Hepatocyte (in vitro differentiated cells): ENCODE measurements around the gene UNC93B1. TPM values are rescaled to one million over a fixed set of nuclear protein-coding genes. Genes with fewer than 3 reads are reported as not detected.

ENCODE experiments used
- DNase-seq: peaks from one replicate; pipeline ENCODE4 v3.0.0-alpha.2; 2016; ENCODE audit warnings: low spot score
- H2AFZ ChIP-seq: fragments of 200-600 bp; sonication (generic); 2 replicates; pipeline ENCODE4 v1.6.0; 2016; ENCODE audit warnings: antibody characterized with exemption, mild to moderate bottlenecking
- H3K27ac ChIP-seq: fragments of 200-600 bp; sonication (generic); 2 replicates; pipeline ENCODE4 v1.5.1; 2016; ENCODE audit warnings: mild to moderate bottlenecking
- H3K27me3 ChIP-seq: fragments of 200-600 bp; sonication (generic); 2 replicates; pipeline ENCODE4 v1.6.1; 2016
- H3K36me3 ChIP-seq: fragments of 200-600 bp; sonication (generic); replicated peaks from 2 replicates; pipeline ENCODE4 v1.5.1; 2016; ENCODE audit warnings: low read depth; ENCODE audit not compliant: insufficient read depth
- H3K4me1 ChIP-seq: fragments of 200-600 bp; sonication (generic); 2 replicates; pipeline ENCODE4 v1.5.1; 2016; ENCODE audit warnings: mild to moderate bottlenecking, moderate library complexity; ENCODE audit not compliant: insufficient read depth
- H3K4me2 ChIP-seq: fragments of 200-600 bp; sonication (generic); 2 replicates; pipeline ENCODE4 v1.6.0; 2016
- H3K4me3 ChIP-seq: fragments of 200-600 bp; sonication (generic); 2 replicates; pipeline ENCODE4 v1.5.1; 2016; ENCODE audit warnings: mild to moderate bottlenecking
- H3K79me2 ChIP-seq: fragments of 200-600 bp; sonication (generic); 2 replicates; pipeline ENCODE4 v1.6.0; 2017; ENCODE audit warnings: mild to moderate bottlenecking
- H3K9me2 ChIP-seq: fragments of 200-600 bp; sonication (generic); replicated peaks from 2 replicates; pipeline ENCODE4 v1.6.0; 2017; ENCODE audit warnings: mild to moderate bottlenecking; ENCODE audit not compliant: insufficient read depth
- H3K9me3 ChIP-seq: fragments of 200-600 bp; sonication (generic); 2 replicates; pipeline ENCODE4 v1.5.1; 2016; ENCODE audit warnings: low read depth, mild to moderate bottlenecking
- H4K20me1 ChIP-seq: fragments of 200-600 bp; sonication (generic); 2 replicates; pipeline ENCODE4 v1.6.0; 2016; ENCODE audit warnings: mild to moderate bottlenecking; ENCODE audit not compliant: insufficient read depth, poor library complexity, severe bottlenecking
- CTCF ChIP-seq: fragments of 200-600 bp; sonication (generic); IDR thresholded peaks from 2 replicates; pipeline ENCODE4 v1.5.1; 2016; ENCODE audit warnings: antibody characterized with exemption, mild to moderate bottlenecking; ENCODE audit not compliant: poor library complexity
- EZH2 ChIP-seq: fragments of 200-600 bp; sonication (generic); IDR thresholded peaks from 2 replicates; pipeline ENCODE4 v1.6.1; 2016; ENCODE audit warnings: antibody characterized with exemption, mild to moderate bottlenecking, borderline replicate concordance
- EZH2phosphoT487 ChIP-seq: fragments of 200-600 bp; sonication (generic); IDR thresholded peaks from one replicate; pipeline ENCODE4 v1.6.1; 2018; ENCODE audit warnings: antibody characterized with exemption, mild to moderate bottlenecking, low read depth, moderate library complexity; ENCODE audit not compliant: unreplicated experiment, severe bottlenecking
- WGBS: methylation state at CpG from one replicate; pipeline ENCODE4 v1.1.6; 2016; ENCODE audit warnings: low lambda C conversion rate; ENCODE audit errors: missing lambda C conversion rate; 5-methylcytosine and 5-hydroxymethylcytosine counted together
- polyA plus RNA-seq: library from polyadenylated mRNA; unstranded; fragments of >200 nt; fragmentation: Nextera tagmentation; extraction: Ambion mirVana; gene quantifications from 2 replicates; pipeline ENCODE4 v1.2.1, GENCODE V29; 2016
- total RNA-seq: library from RNA; depleted of rRNA; stranded (reverse); fragments of >200 nt; gene quantifications from 2 replicates; pipeline ENCODE4 v1.2.3, GENCODE V29; 2014

The UNC93B1 gene
- total and polyA plus RNA-seq, 2 experiments from 2014 or later: 23.5 to 38.0 TPM

DNA sequence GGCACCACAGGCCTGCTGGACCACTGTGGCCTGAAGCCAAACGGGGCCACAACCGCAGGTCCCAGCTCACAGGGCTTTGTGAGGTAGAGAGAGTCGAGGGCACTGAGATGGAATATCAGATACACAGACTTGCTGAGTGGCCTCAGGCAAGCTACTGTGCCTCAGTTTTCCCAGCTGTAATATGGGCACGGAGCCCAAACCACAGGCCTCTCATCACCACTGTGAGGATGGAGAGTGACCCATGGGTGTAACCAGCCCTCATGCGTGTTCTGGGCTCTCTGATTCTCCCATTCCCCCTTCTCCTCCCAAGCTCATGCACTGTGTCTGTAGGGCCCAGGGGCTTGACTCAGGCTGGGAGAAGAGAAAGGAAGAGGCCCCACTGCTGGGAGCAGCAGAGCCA lies 4.2 kb downstream of the UNC93B1 start:
- Histone ChIP-seq H3K9me2 (no peaks in the 10 kb centered on the region), H3K4me2 (no peak overlapping the region), H3K79me2 (no peaks in the 10 kb centered on the region), H3K27ac (no peak overlapping the region), H3K27me3 (no peaks in the 10 kb centered on the region), H3K4me3 (no peak overlapping the region), H3K4me1 (no peaks in the 10 kb centered on the region), H2AFZ (no peak overlapping the region), H3K9me3 (no peaks in the 10 kb centered on the region), H4K20me1 (no peaks in the 10 kb centered on the region), H3K36me3 (no peaks in the 10 kb centered on the region)
- TF ChIP-seq CTCF: no peak
- TF ChIP-seq EZH2phosphoT487: no peak
- no peak for TF ChIP-seq EZH2
- WGBS: 95% methylated on average over 5 of the region's 5 CpGs
- DNase-seq: no peak

- Histone ChIP-seq H3K9me3 (no peaks in the 10 kb centered on the region), H3K27ac (no peak overlapping the region), H3K4me1 (no peaks in the 10 kb centered on the region), H3K27me3 (no peaks in the 10 kb centered on the region), H2AFZ (no peak overlapping the region), H3K4me3 (no peak overlapping the region), H3K79me2 (no peaks in the 10 kb centered on the region), H3K36me3 (no peaks in the 10 kb centered on the region), H3K9me2 (no peaks in the 10 kb centered on the region), H3K4me2 (no peak overlapping the region), H4K20me1 (no peaks in the 10 kb centered on the region)
- TF ChIP-seq CTCF (no peak), EZH2phosphoT487 (no peak), EZH2 (no peak)
- no peak for DNase-seq
- 97% methylated on average over 13 of the region's 13 CpGs for whole genome bisulfite sequencing
These were observed 4.7 kb downstream of the UNC93B1 start for GRCh38 chr11:67999201-67999629.

- TF ChIP-seq CTCF (no peak), EZH2phosphoT487 (no peak), EZH2 (no peak)
- Histone ChIP-seq H3K9me2 (no peaks in the 10 kb centered on the region), H3K4me3 (no peak overlapping the region), H2AFZ (no peak overlapping the region), H4K20me1 (no peaks in the 10 kb centered on the region), H3K27ac (no peak overlapping the region), H3K79me2 (no peaks in the 10 kb centered on the region), H3K4me1 (no peaks in the 10 kb centered on the region), H3K4me2 (no peak overlapping the region), H3K9me3 (no peaks in the 10 kb centered on the region), H3K27me3 (no peaks in the 10 kb centered on the region), H3K36me3 (no peaks in the 10 kb centered on the region)
- 92% methylated on average over 9 of the region's 9 CpGs for WGBS
- DNase-seq: no peak
These were observed 5.5 kb downstream of the UNC93B1 start for GRCh38 chr11:67998150-67999045.
